Suppressor macrophage treated with lipopolysaccharide for 4 hours (primary cell): ENCODE data around the gene TRIM23.
A peak's percentile ranks its signal among the peaks of the same experiment; 100 is the strongest.
"Not testable (repeated sequence)": the region's sequence is repeated elsewhere in the genome, so short reads cannot be mapped to it uniquely, and the experiment has no call there.

ENCODE experiments used
- DNase-seq: peaks from one replicate; pipeline ENCODE4 v3.0.0-alpha.2; 2020

The TRIM23 gene

GRCh38 chr5:65624025-65624570 lies at the start of gene TRIM23:
Gene TRIM23, minus strand, starts transcription at chr5:65624333. Its CDS starts 59 bp downstream, at chr5:65624274.
- DNase-seq: peak; percentile 95

- peak; percentile 37 for DNase-seq
Measured at GRCh38 chr5:65672796-65673195, 48.7 kb upstream of the TRIM23 start.

GRCh38 chr5:65668696-65669095 lies 44.6 kb upstream of the TRIM23 start:
- peak; percentile 38 for DNase-seq

- no peak for DNase-seq
Measured at GRCh38 chr5:65663804-65664521, 39.8 kb upstream of the TRIM23 start.

GRCh38 chr5:65654713-65655112 lies 30.6 kb upstream of the TRIM23 start:
- no peak for DNase-seq

- no peak for DNase-seq
Measured at GRCh38 chr5:65651144-65651543, 27.0 kb upstream of the TRIM23 start.

- DNase-seq: no peak
Measured at GRCh38 chr5:65647941-65648340, 23.8 kb upstream of the TRIM23 start.

- DNase-seq: no peak
Measured at GRCh38 chr5:65646938-65647337, 22.8 kb upstream of the TRIM23 start.

- no peak for DNase-seq
Measured at GRCh38 chr5:65640240-65640639, 16.1 kb upstream of the TRIM23 start.

GRCh38 chr5:65630981-65631380 lies 6.8 kb upstream of the TRIM23 start:
- DNase-seq: no peak

GRCh38 chr5:65625743-65626142 lies 1.6 kb upstream of the TRIM23 start:
- peak; percentile 6 for DNase-seq

- peak; percentile 86 for DNase-seq
Measured at GRCh38 chr5:65624571-65625555, 730 bp upstream of the TRIM23 start, which contains the start of the genes SHLD3 and TRAPPC13. Gene SHLD3, plus strand, starts transcription at chr5:65625027. Its CDS starts 4,561 bp downstream, at chr5:65629588. Gene TRAPPC13, plus strand, starts transcription at chr5:65625027. Its CDS starts 34 bp downstream, at chr5:65625061.

GRCh38 chr5:65623482-65623881 lies 651 bp downstream of the TRIM23 start:
- no peak for DNase-seq

GRCh38 chr5:65621961-65622360 lies 2.2 kb downstream of the TRIM23 start:
- not testable (repeated sequence) for DNase-seq

GRCh38 chr5:65620021-65620420 lies 4.1 kb downstream of the TRIM23 start:
- DNase-seq: no peak

- DNase-seq: no peak
Measured at GRCh38 chr5:65612298-65612907, 11.7 kb downstream of the TRIM23 start.

- DNase-seq: no peak
Measured at GRCh38 chr5:65611524-65611923, 12.6 kb downstream of the TRIM23 start.

- not testable (repeated sequence) for DNase-seq
Measured at GRCh38 chr5:65601761-65602160, 22.4 kb downstream of the TRIM23 start.

GRCh38 chr5:65588694-65589093 lies 35.4 kb downstream of the TRIM23 start:
- DNase-seq: no peak

GRCh38 chr5:65577141-65577540 lies 47.0 kb downstream of the TRIM23 start:
- no peak for DNase-seq

- no peak for DNase-seq
Measured at GRCh38 chr5:65570598-65571226, 53.4 kb downstream of the TRIM23 start.

- no peak for DNase-seq
Measured at GRCh38 chr5:65566505-65566904, 57.6 kb downstream of the TRIM23 start.
